ENCODE measurements around the gene ROR1. TPM values are rescaled to one million over a fixed set of nuclear protein-coding genes. Genes with fewer than 3 reads are reported as not detected.

ROR1 gene
- total RNA-seq, 3 donors from 2014 or later = 3.1 to 19.8 (median 3.4) TPM

DNA sequence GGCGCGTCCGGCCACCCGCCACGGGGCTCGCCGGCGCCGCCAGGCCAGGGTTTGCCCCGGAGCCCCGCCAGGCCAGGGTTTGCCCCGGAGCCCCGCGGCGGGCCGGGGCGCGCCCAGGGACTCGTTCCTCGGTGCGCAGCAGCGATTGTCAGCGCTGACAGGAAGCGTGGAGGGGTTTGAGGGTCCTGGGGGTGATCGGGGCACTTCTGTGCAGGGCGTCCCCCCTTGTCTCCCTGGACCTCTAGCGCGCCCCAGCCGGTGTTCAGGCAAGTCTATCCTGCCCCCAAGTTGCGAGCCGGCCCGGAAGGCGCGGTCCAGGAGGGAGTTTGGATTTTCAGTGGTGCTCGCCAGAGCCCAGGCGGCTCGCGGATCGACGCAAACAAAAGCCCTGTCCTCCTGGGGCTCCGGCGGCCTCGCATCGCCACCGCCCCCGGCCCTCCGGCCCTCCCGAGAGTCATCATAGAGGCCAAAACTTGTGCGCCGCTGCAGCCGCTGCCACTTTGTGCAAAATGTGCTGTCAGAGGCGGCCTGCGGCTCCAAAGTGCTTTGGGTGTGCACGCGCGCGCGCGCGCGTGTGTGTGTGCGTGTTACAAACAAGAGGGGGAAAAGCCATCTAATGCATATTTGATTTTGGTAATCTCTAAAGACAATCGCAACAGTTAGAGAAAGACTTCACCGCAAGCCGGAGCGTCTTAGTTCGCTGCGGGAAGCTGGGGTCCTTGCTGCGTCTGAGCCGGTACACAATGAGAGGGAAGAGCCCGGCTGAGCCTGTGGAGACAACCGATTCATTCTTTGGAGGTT is 1.0 kb downstream of the ROR1 start:
- Histone ChIP-seq H3K4me3 (peak overlapping the region; percentile 33), H3K4me1 (ENCODE audit: low read depth) (no peaks in the 10 kb centered on the region), H3K36me3 (ENCODE audit: low read depth) (no peaks in the 10 kb centered on the region), H3K9me3 (no peaks in the 10 kb centered on the region)
- intact Hi-C loops (cut with DNase I, micrococcal nuclease) = loop anchor here in 1 of 2 donors (10.0 kb wide), 1 partner anchor 360 kb away; no protein-coding TSS in a partner anchor
- TF ChIP-seq, protein P1, sequence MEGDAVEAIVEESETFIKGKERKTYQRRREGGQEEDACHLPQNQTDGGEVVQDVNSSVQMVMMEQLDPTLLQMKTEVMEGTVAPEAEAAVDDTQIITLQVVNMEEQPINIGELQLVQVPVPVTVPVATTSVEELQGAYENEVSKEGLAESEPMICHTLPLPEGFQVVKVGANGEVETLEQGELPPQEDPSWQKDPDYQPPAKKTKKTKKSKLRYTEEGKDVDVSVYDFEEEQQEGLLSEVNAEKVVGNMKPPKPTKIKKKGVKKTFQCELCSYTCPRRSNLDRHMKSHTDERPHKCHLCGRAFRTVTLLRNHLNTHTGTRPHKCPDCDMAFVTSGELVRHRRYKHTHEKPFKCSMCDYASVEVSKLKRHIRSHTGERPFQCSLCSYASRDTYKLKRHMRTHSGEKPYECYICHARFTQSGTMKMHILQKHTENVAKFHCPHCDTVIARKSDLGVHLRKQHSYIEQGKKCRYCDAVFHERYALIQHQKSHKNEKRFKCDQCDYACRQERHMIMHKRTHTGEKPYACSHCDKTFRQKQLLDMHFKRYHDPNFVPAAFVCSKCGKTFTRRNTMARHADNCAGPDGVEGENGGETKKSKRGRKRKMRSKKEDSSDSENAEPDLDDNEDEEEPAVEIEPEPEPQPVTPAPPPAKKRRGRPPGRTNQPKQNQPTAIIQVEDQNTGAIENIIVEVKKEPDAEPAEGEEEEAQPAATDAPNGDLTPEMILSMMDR (IDR thresholded peaks at IDR 0.05) = no peak
- DNase-seq = peak; percentile 45 to 60 (median 52)
- ATAC-seq = peak; percentile 10

DNA sequence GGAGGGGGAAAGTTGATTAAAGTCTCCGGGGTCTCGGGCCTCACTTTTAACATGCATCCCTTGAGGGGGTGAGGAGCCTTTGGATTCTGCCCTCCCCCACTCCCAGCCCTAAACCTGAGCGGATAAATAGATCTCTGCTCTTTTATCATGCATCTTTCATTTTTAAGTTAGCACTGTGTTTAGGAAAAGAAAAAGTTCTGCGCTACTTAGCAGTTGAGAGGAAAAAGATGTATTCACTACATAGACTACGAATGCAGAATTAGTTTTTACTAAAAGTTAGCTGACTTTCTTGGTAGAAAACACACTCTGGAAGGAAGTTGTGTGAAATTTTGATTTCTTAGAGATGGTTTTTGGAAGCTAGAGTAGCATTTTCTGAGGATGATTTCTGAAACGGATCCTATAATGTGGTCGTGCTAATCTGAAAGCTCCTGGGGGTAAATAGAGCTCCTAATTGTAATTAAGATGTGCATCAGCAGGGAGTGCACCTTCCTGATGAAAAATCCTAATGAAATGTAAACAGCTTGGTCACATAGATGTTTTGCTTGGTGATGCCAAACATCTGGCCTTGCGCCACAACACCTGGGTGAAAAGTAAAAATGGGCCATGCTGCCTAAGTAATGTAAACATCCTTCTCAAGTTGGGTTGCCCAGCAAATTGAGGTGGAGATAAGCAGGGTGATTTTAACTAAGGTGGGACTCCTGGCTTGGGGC is 1.8 kb downstream of the ROR1 start:
- H3K9me3 ChIP-seq = no peaks in the 10 kb centered on the region
- no peaks in the 10 kb centered on the region for H3K4me1 ChIP-seq (ENCODE audit: low read depth)
- H3K4me3 ChIP-seq = no peak overlapping the region
- TF ChIP-seq, protein P1 (IDR thresholded peaks at IDR 0.05) = no peak
- H3K36me3 ChIP-seq (ENCODE audit: low read depth) = no peaks in the 10 kb centered on the region
- ATAC-seq (no peak), DNase-seq (no peak)
- intact Hi-C loops (cut with DNase I, micrococcal nuclease) = loop anchor here in 1 of 2 donors (10.0 kb wide), 1 partner anchor 359 kb away; no protein-coding TSS in a partner anchor

DNA sequence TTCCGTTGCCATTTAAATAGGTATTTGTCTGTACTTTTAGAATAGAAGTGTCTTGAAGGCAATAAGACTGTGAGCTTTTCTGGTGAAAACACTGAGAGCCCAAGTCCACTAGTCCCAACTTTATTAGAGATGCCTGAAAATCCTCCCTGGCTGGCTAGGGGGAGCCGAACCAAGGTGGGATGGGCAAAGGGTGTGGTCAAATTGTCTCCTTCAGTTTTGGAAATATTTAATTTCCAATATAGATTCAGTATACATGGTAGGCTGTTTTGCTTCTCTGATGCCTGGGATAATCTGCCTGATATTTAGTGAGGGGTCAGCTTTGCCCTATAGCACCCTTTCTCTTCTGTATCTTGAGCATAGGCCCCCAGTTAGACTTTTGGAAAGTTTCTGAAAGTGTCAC is 3.5 kb downstream of the ROR1 start:
- intact Hi-C loops (cut with DNase I, micrococcal nuclease) = loop anchor here in 1 of 2 donors (10.0 kb wide), 1 partner anchor 358 kb away; no protein-coding TSS in a partner anchor
- ATAC-seq (no peak), DNase-seq (no peak)
- H3K4me1 ChIP-seq (ENCODE audit: low read depth) = no peaks in the 10 kb centered on the region
- H3K9me3 ChIP-seq = no peaks in the 10 kb centered on the region
- TF ChIP-seq, protein P1 (IDR thresholded peaks at IDR 0.05) = no peak
- H3K36me3 ChIP-seq (ENCODE audit: low read depth) = no peaks in the 10 kb centered on the region
- no peak overlapping the region for H3K4me3 ChIP-seq

DNA sequence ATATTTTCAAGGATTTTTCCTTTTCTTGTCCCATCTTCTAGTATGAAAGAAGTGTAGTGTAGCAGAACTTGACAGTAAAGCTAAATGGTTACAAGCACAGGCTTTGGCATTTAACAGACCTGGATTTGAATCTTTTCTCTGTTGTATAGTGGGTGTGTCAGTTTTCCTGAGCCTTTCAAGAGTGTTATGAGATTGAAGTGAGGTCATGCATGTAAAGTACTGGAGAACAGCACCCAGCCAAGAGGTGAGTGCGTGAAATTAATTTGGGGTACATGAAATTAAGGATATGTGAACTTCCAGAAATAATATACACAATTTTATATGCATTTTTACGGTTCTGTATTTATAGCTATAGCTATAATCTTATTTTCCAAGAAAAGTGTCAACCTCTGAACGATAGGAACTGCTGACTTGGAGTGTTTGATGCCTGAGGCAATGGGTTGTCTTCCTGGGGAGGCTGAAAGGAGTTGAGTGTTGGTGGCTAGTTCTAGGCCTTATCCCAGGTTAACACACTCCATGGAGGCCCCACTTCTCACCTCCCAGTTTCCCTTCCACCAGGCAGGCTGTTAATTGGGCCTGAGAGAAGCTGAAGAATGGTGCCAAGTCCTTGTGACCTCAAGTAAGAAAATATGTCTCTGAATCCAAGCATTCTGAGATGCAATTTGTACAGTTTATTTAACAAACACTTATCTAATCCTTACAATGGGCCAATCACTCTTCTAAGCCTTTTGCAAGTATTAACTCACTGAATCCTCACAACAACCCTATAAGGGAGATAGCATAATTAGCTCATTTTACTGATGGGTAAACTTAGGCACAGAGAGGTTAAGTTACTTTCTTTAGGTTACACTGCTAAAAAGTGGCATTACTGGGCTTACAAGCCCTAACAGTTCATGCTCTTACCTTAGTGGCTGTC is 4.4 kb downstream of the ROR1 start:
- H3K4me1 ChIP-seq (ENCODE audit: low read depth) = peaks cover 2% of the 10 kb centered on the region
- intact Hi-C loops (cut with DNase I, micrococcal nuclease) = loop anchor here in 1 of 2 donors (10.0 kb wide), 1 partner anchor 357 kb away; no protein-coding TSS in a partner anchor
- H3K9me3 ChIP-seq = no peaks in the 10 kb centered on the region
- H3K4me3 ChIP-seq = no peak overlapping the region
- TF ChIP-seq, protein P1 (IDR thresholded peaks at IDR 0.05) = no peak
- H3K36me3 ChIP-seq (ENCODE audit: low read depth) = no peaks in the 10 kb centered on the region
- DNase-seq (no peak), ATAC-seq (no peak)

Measured in mucosa of descending colon (tissue), 3 donors.